Stomach smooth muscle (tissue), 2 donors: ENCODE measurements around the gene EPHA5.

Experiments used
- H3K27ac ChIP-seq: one replicate; pipeline ENCODE4 v1.7.0; 2013; ENCODE audit warnings: mild to moderate bottlenecking, low read length, inconsistent platforms
- H3K27me3 ChIP-seq, 2 donors: one replicate each; pipeline ENCODE4 v1.7.0; 2013; ENCODE audit warnings: low read length in 2 of 2; ENCODE audit not compliant: insufficient read depth in 2 of 2, control insufficient read depth in 1 of 2
- H3K36me3 ChIP-seq, 2 donors: one replicate each; pipeline ENCODE4 v1.7.0; 2013; ENCODE audit warnings: low read length in 2 of 2; ENCODE audit not compliant: control insufficient read depth in 2 of 2, insufficient read depth in 2 of 2
- H3K4me1 ChIP-seq: one replicate; pipeline ENCODE4 v1.7.0; 2013; ENCODE audit warnings: low read length; ENCODE audit not compliant: control insufficient read depth, insufficient read depth
- H3K4me3 ChIP-seq, 2 donors: one replicate each; pipeline ENCODE4 v1.7.0; 2013; ENCODE audit warnings: low read length in 2 of 2
- H3K9ac ChIP-seq, 2 donors: one replicate each; pipeline ENCODE4 v1.7.0; 2013; ENCODE audit warnings: low read length in 2 of 2, mild to moderate bottlenecking in 1 of 2
- H3K9me3 ChIP-seq, 2 donors: one replicate each; pipeline ENCODE4 v1.7.0; 2013; ENCODE audit warnings: low read length in 2 of 2; ENCODE audit not compliant: control insufficient read depth in 2 of 2
- donor health status: healthy.
- donor health status: Pancreatic carcinoma.

The EPHA5 gene

DNA sequence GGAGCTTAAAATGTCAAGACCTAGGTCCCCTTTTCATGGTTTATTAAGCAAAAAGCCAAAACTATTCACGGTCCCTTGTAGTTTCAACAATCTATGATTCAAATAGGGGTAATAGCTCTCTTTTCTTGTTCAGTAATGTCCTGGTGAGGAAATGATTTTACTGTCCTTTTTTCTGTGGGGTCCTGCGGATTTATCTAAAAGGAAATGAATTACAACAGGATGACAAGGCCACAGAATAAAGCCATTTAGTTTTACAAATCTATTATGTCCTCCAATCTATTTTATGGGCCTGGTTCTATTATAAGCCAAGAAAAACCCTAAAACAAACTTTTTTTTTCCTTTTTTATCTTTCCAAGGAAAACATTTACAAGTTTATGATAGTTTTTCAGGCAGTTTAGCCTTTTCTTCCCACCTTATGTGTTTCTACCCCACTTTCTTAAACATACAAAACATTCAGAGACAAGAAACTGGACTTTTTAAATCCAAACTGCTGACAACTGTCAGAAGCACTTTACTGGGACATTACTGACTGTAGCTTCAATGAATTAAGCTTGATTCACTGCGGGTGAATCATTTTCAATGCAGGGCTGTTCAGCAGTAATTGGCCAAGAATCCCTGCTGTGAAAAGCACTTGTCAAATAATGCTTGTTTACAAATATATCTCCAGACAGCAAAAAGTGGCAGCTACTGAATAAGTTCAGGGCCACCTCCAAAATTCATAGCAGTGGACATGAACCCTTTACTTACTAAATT is 4.3 kb downstream of the EPHA5 start:
- H3K27me3 ChIP-seq: peaks cover 25 to 31% of the 10 kb centered on the region in 2 donors

GRCh38 chr4:65661471-65661870 is 8.8 kb downstream of the EPHA5 start:
- Histone ChIP-seq H3K27ac (no peak overlapping the region), H3K36me3 (no peaks in the 10 kb centered on the region), H3K4me1 (no peaks in the 10 kb centered on the region), H3K4me3 (no peak overlapping the region), H3K27me3 (peaks cover 4 to 14% of the 10 kb centered on the region in 2 donors), H3K9me3 (no peaks in the 10 kb centered on the region), H3K9ac (no peak overlapping the region)

More for the DNA sequence above, 4.3 kb downstream of the EPHA5 start:
- Histone ChIP-seq H3K4me3 (no peak overlapping the region), H3K27ac (no peak overlapping the region), H3K9me3 (no peaks in the 10 kb centered on the region), H3K36me3 (no peaks in the 10 kb centered on the region), H3K9ac (no peak overlapping the region), H3K4me1 (peaks cover 19% of the 10 kb centered on the region)

- H3K27me3 ChIP-seq: peaks cover 0 to 3% of the 10 kb centered on the region in 2 donors
- no peak overlapping the region for H3K4me3 ChIP-seq
- H3K9ac ChIP-seq: no peak overlapping the region
- H3K27ac ChIP-seq: no peak overlapping the region
- H3K4me1 ChIP-seq: no peaks in the 10 kb centered on the region
- H3K9me3 ChIP-seq: no peaks in the 10 kb centered on the region
- no peaks in the 10 kb centered on the region for H3K36me3 ChIP-seq
Observed at GRCh38 chr4:65658117-65658516, 12.2 kb downstream of the EPHA5 start.

DNA sequence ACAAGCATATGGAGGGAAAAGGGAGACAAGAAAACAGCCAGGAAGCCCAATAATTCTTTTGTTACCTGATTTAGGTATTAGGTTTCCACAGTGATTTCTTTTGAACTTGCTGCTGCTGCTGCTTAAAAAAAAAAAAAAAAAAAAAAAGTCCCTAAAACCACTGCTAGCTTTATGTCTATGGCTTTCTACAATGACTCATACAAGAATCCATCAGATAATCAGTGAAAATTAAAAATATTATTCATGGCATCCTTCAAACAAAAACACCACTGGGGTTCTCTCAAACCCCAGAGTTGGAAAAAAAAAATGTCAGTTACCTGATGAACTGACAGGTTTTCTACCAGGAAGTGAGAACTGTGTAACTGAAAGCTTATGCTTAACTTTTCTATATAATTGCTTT is 14.3 kb downstream of the EPHA5 start:
- H3K36me3 ChIP-seq: no peaks in the 10 kb centered on the region
- no peaks in the 10 kb centered on the region for H3K9me3 ChIP-seq
- no peaks in the 10 kb centered on the region for H3K4me1 ChIP-seq
- no peak overlapping the region for H3K4me3 ChIP-seq
- no peaks in the 10 kb centered on the region for H3K27me3 ChIP-seq
- no peak overlapping the region for H3K27ac ChIP-seq
- no peak overlapping the region for H3K9ac ChIP-seq

GRCh38 chr4:65654976-65655375 is 15.3 kb downstream of the EPHA5 start:
- no peak overlapping the region for H3K9ac ChIP-seq
- no peak overlapping the region for H3K4me3 ChIP-seq
- H3K27ac ChIP-seq: no peak overlapping the region
- H3K36me3 ChIP-seq: no peaks in the 10 kb centered on the region
- no peaks in the 10 kb centered on the region for H3K4me1 ChIP-seq
- no peaks in the 10 kb centered on the region for H3K9me3 ChIP-seq
- no peaks in the 10 kb centered on the region for H3K27me3 ChIP-seq

DNA sequence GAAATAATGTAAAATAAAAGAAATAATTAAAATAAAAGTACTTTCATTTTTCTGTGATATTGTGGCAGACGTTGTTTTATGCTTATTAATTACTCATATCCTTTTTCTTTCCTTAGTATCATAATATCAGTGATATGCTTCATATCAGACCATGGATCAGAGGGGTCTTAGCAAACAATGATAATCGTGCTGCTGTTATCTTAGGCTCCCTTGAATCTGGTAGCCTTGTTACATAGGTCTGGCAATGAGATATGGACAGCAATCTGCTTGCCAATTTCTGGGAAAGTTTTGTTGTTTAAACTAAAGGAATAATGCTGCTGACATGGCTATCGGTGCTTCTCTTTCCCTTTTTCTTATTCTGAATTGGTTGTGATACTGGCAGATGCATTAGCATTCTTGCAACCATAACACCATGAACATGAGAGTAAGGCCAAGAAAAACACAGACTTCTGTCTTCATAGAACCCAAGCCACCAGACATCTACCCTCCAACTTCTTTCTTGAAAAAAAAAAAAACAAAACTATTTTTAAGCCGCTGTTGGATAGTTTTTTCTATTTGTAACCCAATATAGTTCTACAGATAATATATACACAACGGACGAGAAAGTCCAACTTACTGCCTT is 16.4 kb downstream of the EPHA5 start:
- H3K27ac ChIP-seq: no peak overlapping the region
- no peak overlapping the region for H3K9ac ChIP-seq
- H3K36me3 ChIP-seq: no peaks in the 10 kb centered on the region
- no peaks in the 10 kb centered on the region for H3K27me3 ChIP-seq
- H3K9me3 ChIP-seq: no peaks in the 10 kb centered on the region
- no peaks in the 10 kb centered on the region for H3K4me1 ChIP-seq
- H3K4me3 ChIP-seq: no peak overlapping the region

DNA sequence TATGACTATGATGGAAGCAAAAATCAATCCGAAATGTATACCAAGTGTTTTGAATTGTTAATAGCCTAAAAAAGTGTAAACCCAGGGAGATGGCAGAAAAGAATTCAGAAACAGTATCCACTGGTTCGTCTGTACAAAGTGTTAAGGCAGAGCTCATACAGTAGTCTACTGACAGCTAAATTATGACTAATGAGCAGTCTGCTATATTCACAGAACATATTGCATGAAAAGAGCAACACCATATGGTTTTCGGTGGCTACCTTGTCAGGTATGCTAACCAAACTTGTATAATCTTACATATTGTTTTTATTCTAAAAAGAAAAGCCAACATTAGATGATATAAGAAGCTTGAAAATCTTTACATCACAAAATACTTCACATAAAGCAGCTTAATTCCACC is 18.5 kb downstream of the EPHA5 start:
- H3K36me3 ChIP-seq: no peaks in the 10 kb centered on the region
- H3K27ac ChIP-seq: no peak overlapping the region
- no peaks in the 10 kb centered on the region for H3K4me1 ChIP-seq
- H3K27me3 ChIP-seq: no peaks in the 10 kb centered on the region
- H3K4me3 ChIP-seq: no peak overlapping the region
- H3K9me3 ChIP-seq: no peaks in the 10 kb centered on the region
- H3K9ac ChIP-seq: no peak overlapping the region

DNA sequence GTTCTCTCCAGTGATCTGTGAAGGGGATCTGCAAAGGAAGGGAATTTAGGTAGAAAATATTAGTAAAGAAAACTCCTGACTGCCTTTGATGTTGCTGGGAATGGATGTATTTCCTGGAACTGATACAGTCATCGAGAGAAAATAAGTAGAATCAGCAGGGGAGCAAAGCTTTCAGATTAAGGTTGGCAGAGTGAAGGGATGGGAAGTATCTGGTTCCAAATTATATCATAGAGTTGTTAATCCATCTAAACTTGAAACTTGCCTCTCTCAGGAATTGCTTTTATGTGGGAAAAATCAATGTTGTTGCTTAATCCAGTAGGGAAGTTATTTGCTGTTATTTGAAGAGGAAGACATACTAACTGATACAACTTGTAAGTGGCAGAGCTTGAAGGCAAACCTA is 19.3 kb downstream of the EPHA5 start:
- H3K9ac ChIP-seq: no peak overlapping the region
- no peaks in the 10 kb centered on the region for H3K4me1 ChIP-seq
- H3K4me3 ChIP-seq: no peak overlapping the region
- H3K9me3 ChIP-seq: no peaks in the 10 kb centered on the region
- H3K36me3 ChIP-seq: no peaks in the 10 kb centered on the region
- no peak overlapping the region for H3K27ac ChIP-seq
- no peaks in the 10 kb centered on the region for H3K27me3 ChIP-seq

- Histone ChIP-seq H3K9ac (no peak overlapping the region), H3K27ac (no peak overlapping the region), H3K9me3 (no peaks in the 10 kb centered on the region), H3K4me1 (no peaks in the 10 kb centered on the region), H3K4me3 (no peak overlapping the region), H3K27me3 (no peaks in the 10 kb centered on the region), H3K36me3 (no peaks in the 10 kb centered on the region)
Observed at GRCh38 chr4:65646136-65646535, 24.2 kb downstream of the EPHA5 start.

GRCh38 chr4:65645185-65645584 is 25.1 kb downstream of the EPHA5 start:
- H3K4me3 ChIP-seq: no peak overlapping the region
- no peaks in the 10 kb centered on the region for H3K36me3 ChIP-seq
- no peaks in the 10 kb centered on the region for H3K4me1 ChIP-seq
- H3K9me3 ChIP-seq: no peaks in the 10 kb centered on the region
- no peaks in the 10 kb centered on the region for H3K27me3 ChIP-seq
- no peak overlapping the region for H3K27ac ChIP-seq
- H3K9ac ChIP-seq: no peak overlapping the region
